Activated CD8-positive, alpha-beta T cell treated with anti-CD3 and anti-CD28 coated beads for 36 hours (primary cell): ENCODE measurements around the gene LARGE1. TPM values are rescaled to one million over a fixed set of nuclear protein-coding genes. Genes with fewer than 3 reads are reported as not detected.

Experiments used
- ATAC-seq: fragments of 200-7000 bp; cut with Tn5 transposase; one replicate; pipeline ENCODE4 v1.10.0; 2021; ENCODE audit warnings: mild to moderate bottlenecking, moderate library complexity
- CTCF ChIA-PET: fragments of 350-600 bp; sonication (Branson Sonifier 250); formaldehyde crosslinking; loops from one replicate; lab custom pipeline; 2021; ENCODE audit warnings: antibody characterized with exemption; lab: Charles Lee
- POLR2A ChIA-PET: fragments of 350-600 bp; sonication (Branson Sonifier 250); formaldehyde crosslinking; loops from one replicate; lab custom pipeline; 2021; ENCODE audit warnings: antibody characterized with exemption; lab: Charles Lee
- DNase-seq: peaks from one replicate; pipeline ENCODE4 v3.0.0-alpha.2; 2020
- H3K27ac Mint-ChIP-seq: one replicate; pipeline ENCODE4 v1.8.0; 2021; ENCODE audit warnings: mild to moderate bottlenecking, mixed read lengths
- H3K27me3 Mint-ChIP-seq: one replicate; pipeline ENCODE4 v1.8.0; 2021; ENCODE audit warnings: mixed read lengths
- H3K36me3 Mint-ChIP-seq: one replicate; pipeline ENCODE4 v1.8.0; 2021; ENCODE audit warnings: low read depth, mixed read lengths
- H3K4me1 Mint-ChIP-seq: one replicate; pipeline ENCODE4 v1.8.0; 2021; ENCODE audit warnings: low read depth, mixed read lengths
- H3K4me3 Mint-ChIP-seq: one replicate; pipeline ENCODE4 v1.8.0; 2021; ENCODE audit warnings: mild to moderate bottlenecking, moderate library complexity, mixed read lengths
- H3K9me3 Mint-ChIP-seq: one replicate; pipeline ENCODE4 v1.8.0; 2021; ENCODE audit warnings: mixed read lengths
- CTCF ChIP-seq: fragments of 200-600 bp; IDR thresholded peaks from one replicate; pipeline ENCODE4 v1.8.0; 2022; ENCODE audit warnings: antibody characterized with exemption, mild to moderate bottlenecking
- intact Hi-C: fragments of 100-400 bp; cut with micrococcal nuclease; formaldehyde crosslinking; loops from one replicate; pipeline ENCODE4 v1.10.0; 2022
- total RNA-seq, 2 experiments: library from RNA; stranded (reverse); gene quantifications; one replicate each; pipeline ENCODE4 v1.2.3, GENCODE V29; 2021

The LARGE1 gene
- total RNA-seq, 2 experiments from 2014 or later, result 0.31 to 0.32 TPM

GRCh38 chr22:33588860-33589259, 331.4 kb downstream of the LARGE1 start:
- POLR2A ChIA-PET, result no interaction called here
- DNase-seq (no peak), ATAC-seq (no peak)
- Mint-ChIP-seq H3K9me3 (peaks cover 1% of the 10 kb centered on the region), H3K27ac (no peak overlapping the region), H3K36me3 (no peaks in the 10 kb centered on the region), H3K27me3 (no peaks in the 10 kb centered on the region), H3K4me1 (no peaks in the 10 kb centered on the region), H3K4me3 (no peak overlapping the region)
- CTCF ChIA-PET, result no interaction called here
- no peak for TF ChIP-seq CTCF
- intact Hi-C loops, result no loop called here

GRCh38 chr22:33584152-33584551, 336.1 kb downstream of the LARGE1 start:
- TF ChIP-seq CTCF, result no peak
- no peaks in the 10 kb centered on the region for H3K27me3 Mint-ChIP-seq
- ChIA-PET CTCF (no interaction called here), POLR2A (no interaction called here)
- intact Hi-C loops, result no loop called here
- no peak overlapping the region for H3K27ac Mint-ChIP-seq
- no peak overlapping the region for H3K4me3 Mint-ChIP-seq
- ATAC-seq (no peak), DNase-seq (no peak)
- no peaks in the 10 kb centered on the region for H3K4me1 Mint-ChIP-seq
- H3K36me3 Mint-ChIP-seq, result no peaks in the 10 kb centered on the region
- H3K9me3 Mint-ChIP-seq, result no peaks in the 10 kb centered on the region

- Mint-ChIP-seq H3K4me3 (no peak overlapping the region), H3K27me3 (no peaks in the 10 kb centered on the region), H3K36me3 (no peaks in the 10 kb centered on the region), H3K4me1 (no peaks in the 10 kb centered on the region), H3K27ac (no peak overlapping the region), H3K9me3 (no peaks in the 10 kb centered on the region)
- POLR2A ChIA-PET, result no interaction called here
- ATAC-seq, result no peak
- DNase-seq, result no peak
- TF ChIP-seq CTCF, result no peak
- CTCF ChIA-PET, result no interaction called here
- intact Hi-C loops, result no loop called here
Observed at GRCh38 chr22:33582822-33583400, 337.4 kb downstream of the LARGE1 start.

- no peaks in the 10 kb centered on the region for H3K27me3 Mint-ChIP-seq
- H3K27ac Mint-ChIP-seq, result no peak overlapping the region
- no peak for DNase-seq
- H3K36me3 Mint-ChIP-seq, result no peaks in the 10 kb centered on the region
- intact Hi-C loops, result no loop called here
- ATAC-seq, result no peak
- no peaks in the 10 kb centered on the region for H3K4me1 Mint-ChIP-seq
- no peak overlapping the region for H3K4me3 Mint-ChIP-seq
- no peaks in the 10 kb centered on the region for H3K9me3 Mint-ChIP-seq
- CTCF ChIA-PET, result interaction anchor here (1.0 to 1.8 kb wide), 2 partner anchors 63 to 278 kb away, joined by 3 to 6 read pairs; no protein-coding TSS in a partner anchor
- no peak for TF ChIP-seq CTCF
- POLR2A ChIA-PET, result no interaction called here
Observed at GRCh38 chr22:33580310-33580709, 340.0 kb downstream of the LARGE1 start.

- DNase-seq (peak; percentile 43), ATAC-seq (no peak)
- TF ChIP-seq CTCF, result peak; percentile 76
- intact Hi-C loops, result loop anchor here (5.0 kb wide), 1 partner anchor 277 kb away; no protein-coding TSS in a partner anchor
- no peak overlapping the region for H3K4me3 Mint-ChIP-seq
- ChIA-PET CTCF (interaction anchor here (1.0 to 1.8 kb wide), 3 partner anchors 60 to 277 kb away, joined by 3 to 6 read pairs (median 3); no protein-coding TSS in a partner anchor), POLR2A (no interaction called here)
- no peaks in the 10 kb centered on the region for H3K27me3 Mint-ChIP-seq
- H3K36me3 Mint-ChIP-seq, result no peaks in the 10 kb centered on the region
- no peak overlapping the region for H3K27ac Mint-ChIP-seq
- H3K9me3 Mint-ChIP-seq, result no peaks in the 10 kb centered on the region
- no peaks in the 10 kb centered on the region for H3K4me1 Mint-ChIP-seq
Observed at GRCh38 chr22:33579448-33580093, 340.7 kb downstream of the LARGE1 start.
